HG02623 (cell line): ENCODE data around the gene ETV7.
"Not testable (repeated sequence)": the region's sequence is repeated elsewhere in the genome, so short reads cannot be mapped to it uniquely, and the experiment has no call there.

Experiments
- ATAC-seq: cut with Tn5 transposase; IDR thresholded peaks from one replicate; pipeline ENCODE4 v1.9.1; 2021; ENCODE audit warnings: moderate library complexity; ENCODE audit not compliant: unreplicated experiment

Gene ETV7

GRCh38 chr6:36387440-36388303 is at the start of gene ETV7:
TSS of gene ETV7 (minus strand) at chr6:36387669. CDS start at chr6:36387541, 128 bp downstream.
- no peak for ATAC-seq

GRCh38 chr6:36436466-36436865 is 49.0 kb upstream of the ETV7 start:
- ATAC-seq, result no peak

GRCh38 chr6:36432151-36432671 is 44.7 kb upstream of the ETV7 start:
- ATAC-seq, result no peak

- no peak for ATAC-seq
Observed at GRCh38 chr6:36431197-36431596, 43.7 kb upstream of the ETV7 start.

GRCh38 chr6:36430351-36430750 is 42.9 kb upstream of the ETV7 start:
- no peak for ATAC-seq

- no peak for ATAC-seq
Observed at GRCh38 chr6:36428911-36429310, 41.4 kb upstream of the ETV7 start.

- ATAC-seq, result no peak
Observed at GRCh38 chr6:36426622-36427021, 39.2 kb upstream of the ETV7 start.

GRCh38 chr6:36423101-36423824 is 35.8 kb upstream of the ETV7 start:
- ATAC-seq, result peak; percentile 88

- ATAC-seq, result no peak
Observed at GRCh38 chr6:36422714-36423100, 35.2 kb upstream of the ETV7 start.

GRCh38 chr6:36419310-36419709 is 31.8 kb upstream of the ETV7 start:
- ATAC-seq, result no peak

GRCh38 chr6:36418558-36418957 is 31.1 kb upstream of the ETV7 start:
- ATAC-seq, result no peak

GRCh38 chr6:36414481-36414880 is 27.0 kb upstream of the ETV7 start:
- no peak for ATAC-seq

GRCh38 chr6:36413489-36414480 is 26.3 kb upstream of the ETV7 start:
- no peak for ATAC-seq

- ATAC-seq, result not testable (repeated sequence)
Observed at GRCh38 chr6:36409718-36410117, 22.2 kb upstream of the ETV7 start.

GRCh38 chr6:36404164-36404563 is 16.7 kb upstream of the ETV7 start:
- ATAC-seq, result no peak

- no peak for ATAC-seq
Observed at GRCh38 chr6:36402481-36402880, 15.0 kb upstream of the ETV7 start.

- no peak for ATAC-seq
Observed at GRCh38 chr6:36399970-36400369, 12.5 kb upstream of the ETV7 start.

GRCh38 chr6:36392621-36393020 is 5.2 kb upstream of the ETV7 start:
- ATAC-seq, result no peak

GRCh38 chr6:36389353-36389752 is 1.9 kb upstream of the ETV7 start:
- no peak for ATAC-seq

GRCh38 chr6:36386495-36387439 is 702 bp downstream of the ETV7 start:
- ATAC-seq, result no peak
